GM19372 (cell line): ENCODE measurements around the gene MUC6.

ENCODE experiments used
- ATAC-seq: cut with Tn5 transposase; IDR thresholded peaks from one replicate; pipeline ENCODE4 v1.9.1; 2021; ENCODE audit warnings: mild to moderate bottlenecking, low read depth, moderate library complexity; ENCODE audit not compliant: unreplicated experiment

MUC6 gene

GRCh38 chr11:1039481-1040427, 3.2 kb upstream of the MUC6 start:
- ATAC-seq = no peak

- ATAC-seq = no peak
Measured at GRCh38 chr11:1038921-1039320, 2.4 kb upstream of the MUC6 start.

DNA sequence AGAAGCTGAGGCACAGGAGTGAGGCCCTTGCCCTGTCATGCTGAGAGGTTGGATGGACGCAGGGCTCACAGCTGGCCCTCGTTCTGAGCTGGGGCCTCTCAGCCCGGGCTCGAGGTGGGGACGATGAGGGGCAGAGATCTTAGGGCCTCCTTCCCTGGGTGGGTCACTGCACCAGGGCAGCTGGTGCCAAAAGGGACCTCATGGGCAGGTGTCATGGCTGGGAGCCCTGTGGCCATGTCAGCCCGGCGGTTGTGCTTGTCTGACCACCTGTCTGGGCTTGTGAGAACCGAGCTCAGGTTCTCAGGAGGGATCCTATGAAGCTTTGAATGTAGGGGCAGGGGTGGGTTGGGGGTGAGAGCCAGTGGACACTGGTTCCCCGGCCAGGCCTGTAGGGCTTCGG, 1.8 kb upstream of the MUC6 start:
- ATAC-seq = no peak

DNA sequence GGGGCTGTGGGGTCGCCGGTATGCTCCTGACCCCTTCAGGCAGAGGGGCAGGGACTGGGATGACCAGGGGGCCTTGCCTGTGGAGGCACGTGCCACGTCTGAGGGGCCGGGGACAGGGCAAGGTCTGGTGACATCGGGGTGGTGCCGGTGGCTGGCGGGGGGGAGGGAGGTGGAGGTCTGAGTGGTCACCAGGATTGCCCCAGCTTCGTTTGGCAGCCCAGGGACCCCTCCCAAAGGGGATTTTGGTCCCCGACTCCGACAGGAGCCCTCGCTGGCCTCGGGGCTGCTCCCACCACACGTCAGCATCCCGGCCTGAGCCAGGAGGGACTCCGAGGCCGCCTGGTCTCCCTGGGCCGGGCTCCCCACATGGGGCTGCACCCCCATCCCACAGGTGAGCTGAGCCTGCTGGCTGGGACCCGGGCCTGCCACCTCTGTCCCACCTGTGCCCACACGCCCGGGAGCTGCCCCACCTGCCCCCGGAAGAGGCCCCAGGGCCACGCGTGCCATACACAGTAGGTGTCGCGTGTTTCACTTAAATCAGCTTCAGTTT, 1.1 kb upstream of the MUC6 start:
- ATAC-seq = no peak

- ATAC-seq = no peak
Measured at GRCh38 chr11:1036931-1037330, 413 bp upstream of the MUC6 start.

DNA sequence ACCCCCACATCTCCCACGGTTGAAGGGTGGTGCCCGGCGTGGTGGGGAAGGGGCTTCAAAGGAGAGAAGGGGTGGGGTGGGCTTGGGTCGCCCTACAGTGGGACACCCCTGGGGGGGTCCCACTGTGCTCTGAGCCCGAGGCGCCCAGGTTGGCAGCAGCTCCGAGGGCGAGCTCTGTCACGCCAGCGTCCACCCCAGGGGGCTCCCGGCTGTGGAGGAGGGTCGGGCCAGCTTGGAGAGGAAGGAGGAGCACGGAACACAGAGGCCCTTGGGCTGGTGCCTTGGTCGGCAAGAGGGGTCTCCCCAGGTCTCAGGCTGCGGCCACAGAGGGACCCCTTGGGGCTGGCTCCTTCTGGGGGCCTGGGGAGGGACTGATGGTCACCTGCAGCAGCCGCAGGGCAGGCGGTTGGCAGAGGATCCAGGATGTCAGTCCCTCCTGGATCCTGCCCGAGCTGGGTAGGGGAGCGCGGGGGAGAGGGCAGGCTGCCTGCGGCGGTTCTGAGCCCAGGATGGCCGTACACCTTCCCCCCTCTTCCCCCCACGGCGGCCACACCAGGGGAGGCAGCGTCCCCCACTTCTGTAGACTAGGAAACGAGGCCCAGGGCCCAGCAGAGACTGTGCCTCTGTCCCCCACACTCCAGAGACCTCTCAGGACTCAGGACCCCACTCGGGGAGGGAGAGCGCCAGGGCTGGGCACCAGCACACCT, 788 bp downstream of the MUC6 start:
- no peak for ATAC-seq

DNA sequence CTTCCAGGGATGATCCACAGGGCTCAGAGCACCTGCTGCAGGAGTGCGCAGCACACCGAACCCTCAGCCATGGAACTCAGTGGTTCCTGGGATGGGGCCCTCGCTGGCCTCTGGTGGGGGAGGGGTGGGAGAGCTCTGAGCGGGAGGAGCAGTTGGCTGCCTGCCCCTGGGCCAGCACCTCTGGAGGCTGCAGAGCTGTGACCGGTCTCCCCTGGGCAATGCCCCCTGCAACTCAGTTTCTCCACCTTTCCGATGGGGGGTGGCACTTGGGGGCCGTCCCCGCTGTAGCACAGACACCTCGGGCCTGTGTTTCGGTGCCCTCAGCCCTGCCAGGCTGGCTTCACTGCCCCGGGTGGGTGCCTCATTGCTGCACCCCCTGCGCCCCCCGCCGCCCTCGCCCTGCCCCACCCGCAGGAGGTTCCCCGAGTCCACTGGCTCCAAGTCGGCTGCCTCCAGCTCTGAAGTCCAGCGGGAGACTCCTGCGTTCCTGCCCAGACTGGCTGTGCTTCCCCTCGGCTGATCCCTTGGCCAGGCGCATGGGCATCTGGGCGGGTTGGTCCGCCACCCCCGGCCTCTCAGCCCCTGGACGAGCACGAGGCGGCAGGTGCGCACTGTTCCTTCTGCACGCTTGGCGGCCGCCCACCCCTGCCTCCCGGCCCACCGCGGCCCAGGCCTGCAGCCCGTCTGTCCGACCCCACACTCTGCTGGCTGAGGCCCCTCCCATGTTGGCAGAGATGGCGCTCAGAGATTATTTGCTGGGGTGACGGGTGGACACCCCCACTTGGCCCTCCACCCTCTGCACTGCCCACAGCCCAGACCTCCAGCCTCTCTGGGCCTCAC, 1.8 kb downstream of the MUC6 start:
- ATAC-seq = no peak

GRCh38 chr11:1034001-1034400, 2.5 kb downstream of the MUC6 start:
- no peak for ATAC-seq

- no peak for ATAC-seq
Measured at GRCh38 chr11:1033016-1033798, 3.3 kb downstream of the MUC6 start.

DNA sequence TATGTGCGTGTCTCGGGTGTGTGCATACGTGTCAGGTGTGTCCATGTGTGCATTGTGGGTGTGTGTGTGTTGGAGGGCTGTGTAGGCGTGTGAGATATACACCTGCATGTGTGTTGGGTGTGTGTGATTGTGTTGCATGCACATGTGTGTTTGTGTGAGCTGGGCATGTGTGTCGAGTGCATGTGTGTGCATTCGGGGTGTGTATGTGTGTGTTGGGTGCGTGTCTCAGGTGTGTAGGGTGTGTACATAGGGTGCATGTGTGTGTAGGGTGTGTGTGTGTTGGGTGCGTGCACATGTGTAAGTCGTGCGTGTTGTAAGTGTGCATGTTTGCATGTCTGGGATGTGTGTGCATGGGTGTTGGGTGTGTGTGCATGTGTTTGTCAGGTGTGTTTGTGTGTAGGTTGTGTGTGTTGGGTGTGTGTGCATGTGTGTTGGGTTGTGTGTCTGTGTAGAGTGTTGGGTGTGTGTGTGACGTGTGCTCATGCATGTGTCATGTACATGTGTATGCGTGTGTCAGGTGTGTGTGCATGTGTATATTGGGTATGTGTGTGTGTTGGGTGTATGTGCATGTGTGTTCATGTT, 4.1 kb downstream of the MUC6 start:
- no peak for ATAC-seq

DNA sequence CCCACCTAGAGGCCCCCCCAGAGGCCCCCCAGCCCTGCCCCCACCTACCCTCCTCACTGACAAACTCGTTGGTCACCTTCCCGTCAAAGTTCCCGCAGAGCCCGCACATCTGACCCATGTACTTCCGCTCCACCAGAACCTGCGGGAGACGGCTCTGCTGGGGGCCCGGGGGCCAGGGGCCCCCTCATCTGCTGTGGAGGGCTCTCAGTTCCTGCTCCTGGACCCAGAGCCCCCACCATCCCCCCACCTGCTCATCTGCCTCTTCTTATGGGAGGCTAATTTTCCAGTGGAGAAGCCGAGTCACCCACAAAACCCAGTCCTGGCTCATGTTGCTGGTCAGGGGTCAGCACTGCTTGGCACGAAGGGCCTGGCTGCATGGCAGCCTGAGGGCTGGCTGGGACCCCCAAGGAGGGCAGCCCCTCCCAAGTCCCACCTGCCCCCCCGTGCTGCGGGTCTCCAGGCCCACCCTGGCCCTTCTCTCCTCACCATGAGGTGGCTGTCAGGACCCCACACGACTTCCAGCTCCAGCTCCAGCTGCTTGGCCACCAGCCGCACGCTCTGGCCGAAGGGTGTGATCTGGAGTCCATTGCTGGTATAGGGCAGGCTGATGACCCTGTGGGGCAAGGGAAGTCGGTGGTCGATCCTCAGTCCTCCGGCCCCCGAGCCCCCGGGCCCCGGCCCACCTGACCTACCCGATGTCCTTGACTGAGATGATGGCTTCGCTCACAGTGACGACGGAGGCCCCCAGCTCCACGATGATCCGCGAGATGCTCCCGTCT, 5.2 kb downstream of the MUC6 start:
- ATAC-seq = no peak

DNA sequence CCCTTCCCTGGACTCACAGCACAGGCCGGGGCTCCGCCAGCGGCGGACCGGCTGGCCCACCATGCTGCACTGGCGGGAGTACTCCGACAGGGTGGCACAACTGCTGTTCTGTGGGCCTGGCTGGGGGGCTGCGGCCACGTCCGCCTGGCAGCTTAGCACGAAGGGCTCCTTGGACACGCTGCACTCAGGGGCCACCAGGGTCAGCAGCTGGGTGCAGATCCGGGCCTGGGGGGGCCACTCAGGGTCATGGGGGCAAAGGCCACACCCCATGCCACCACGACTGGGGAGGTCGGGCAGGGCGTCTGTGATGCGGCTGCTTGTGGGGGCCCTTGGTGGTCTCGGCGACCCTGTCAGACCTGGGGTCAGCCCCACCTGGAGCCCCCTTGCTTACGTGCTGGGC, 6.0 kb downstream of the MUC6 start:
- no peak for ATAC-seq

DNA sequence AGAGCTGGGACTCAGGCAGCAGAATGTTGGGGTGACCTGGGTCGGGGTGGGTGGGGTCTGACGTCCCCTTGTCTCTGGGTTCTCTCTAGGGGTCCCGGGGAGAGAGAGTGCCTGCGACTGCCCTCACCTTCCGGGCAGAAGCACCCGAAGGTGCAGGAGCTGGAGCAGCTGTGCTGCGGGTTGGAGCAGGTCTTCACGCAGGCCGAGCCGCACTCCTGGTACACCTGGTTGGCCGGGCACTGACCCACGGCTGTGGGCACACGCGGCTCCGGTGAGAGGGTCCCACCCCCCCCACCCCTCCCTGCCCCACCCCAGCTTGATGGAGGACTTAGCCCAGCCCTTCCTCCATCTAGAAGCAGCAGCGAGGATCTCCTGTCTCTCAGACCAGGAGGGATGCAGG, 6.4 kb downstream of the MUC6 start:
- ATAC-seq = no peak

DNA sequence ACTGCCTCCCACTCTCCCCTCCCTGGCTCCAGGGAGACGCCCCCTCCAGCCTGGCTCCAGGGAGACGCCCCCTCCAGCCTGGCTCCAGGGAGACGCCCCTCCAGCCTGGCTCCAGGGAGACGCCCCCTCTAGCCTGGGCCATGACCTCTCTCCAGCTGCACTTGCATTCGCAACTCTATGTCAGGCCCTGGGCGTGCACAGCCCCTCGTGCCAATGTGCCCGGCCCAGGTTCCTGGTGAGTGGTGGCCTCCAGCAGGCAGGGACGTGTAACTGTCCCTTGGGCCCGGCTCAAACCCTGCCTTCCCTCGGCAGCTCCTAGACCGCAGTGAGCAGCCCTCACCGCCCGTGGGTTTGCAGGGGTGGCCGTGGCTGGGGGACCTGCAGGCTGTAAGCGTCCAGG, 6.9 kb downstream of the MUC6 start:
- no peak for ATAC-seq

GRCh38 chr11:1029051-1029450, 7.5 kb downstream of the MUC6 start:
- ATAC-seq = no peak

DNA sequence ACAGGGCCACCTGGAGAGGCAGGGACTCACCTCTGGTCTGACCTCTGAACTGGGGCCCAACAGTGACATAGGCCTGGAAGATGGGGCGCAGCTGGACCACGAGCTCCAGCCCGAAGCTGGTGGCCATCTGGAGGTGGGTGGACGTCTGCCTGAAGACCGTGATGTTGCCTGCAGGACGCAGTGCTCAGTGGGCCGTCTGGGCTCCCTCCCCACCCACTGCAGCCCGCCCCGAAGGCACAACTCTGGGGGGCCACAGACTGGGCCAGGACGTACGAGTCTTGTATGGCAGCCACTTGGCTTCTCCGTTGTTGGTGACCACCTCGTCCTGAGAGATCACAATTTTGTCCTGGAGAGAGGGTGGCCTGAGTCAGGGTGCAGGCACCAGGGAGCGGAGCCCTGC, 7.9 kb downstream of the MUC6 start:
- no peak for ATAC-seq

DNA sequence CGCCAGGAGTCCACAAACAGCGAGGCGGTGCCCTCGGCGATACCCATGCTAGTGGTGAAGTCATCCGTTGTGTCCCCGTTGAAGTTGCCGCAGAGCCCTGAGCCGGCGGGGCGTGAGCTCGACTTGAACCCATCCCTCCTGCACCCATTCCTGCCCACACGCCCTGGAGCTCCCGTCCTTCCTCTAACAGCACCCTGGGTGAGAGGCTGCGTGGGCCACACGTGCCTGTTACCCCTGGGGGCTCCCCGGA, 8.3 kb downstream of the MUC6 start:
- no peak for ATAC-seq

GRCh38 chr11:1027483-1028290, 8.8 kb downstream of the MUC6 start:
- no peak for ATAC-seq
